ENCODE results near the gene SYNE2.
"Not testable (repeated sequence)": the region's sequence is repeated elsewhere in the genome, so short reads cannot be mapped to it uniquely, and the experiment has no call there.

Gene SYNE2

GRCh38 chr14:64159588-64159987 lies 306.8 kb downstream of the SYNE2 start:
- in situ Hi-C loops (cut with MboI; ENCODE audit: low pct_unique_long_range_greater_than_20kb, low sequenced_read_pairs), result no loop called here
- no peak for DNase-seq

GRCh38 chr14:64170181-64170580 lies 317.4 kb downstream of the SYNE2 start:
- DNase-seq, result no peak
- in situ Hi-C loops (cut with MboI; ENCODE audit: low pct_unique_long_range_greater_than_20kb, low sequenced_read_pairs), result no loop called here

GRCh38 chr14:64174922-64175782 lies 322.3 kb downstream of the SYNE2 start:
- DNase-seq, result no peak
- in situ Hi-C loops (cut with MboI; ENCODE audit: low pct_unique_long_range_greater_than_20kb, low sequenced_read_pairs), result no loop called here

- in situ Hi-C loops (cut with MboI; ENCODE audit: low pct_unique_long_range_greater_than_20kb, low sequenced_read_pairs), result no loop called here
- no peak for DNase-seq
These were observed 323.5 kb downstream of the SYNE2 start for GRCh38 chr14:64176330-64176729.

GRCh38 chr14:64178814-64179213 lies 326.0 kb downstream of the SYNE2 start:
- DNase-seq, result no peak
- in situ Hi-C loops (cut with MboI; ENCODE audit: low pct_unique_long_range_greater_than_20kb, low sequenced_read_pairs), result no loop called here

GRCh38 chr14:64182908-64183307 lies 330.1 kb downstream of the SYNE2 start:
- DNase-seq; in situ Hi-C loops (cut with MboI; ENCODE audit: low pct_unique_long_range_greater_than_20kb, low sequenced_read_pairs): not testable (repeated sequence)

- DNase-seq, result no peak
- in situ Hi-C loops (cut with MboI; ENCODE audit: low pct_unique_long_range_greater_than_20kb, low sequenced_read_pairs), result no loop called here
These were observed 331.4 kb downstream of the SYNE2 start for GRCh38 chr14:64184103-64184729.

- no peak for DNase-seq
- in situ Hi-C loops (cut with MboI; ENCODE audit: low pct_unique_long_range_greater_than_20kb, low sequenced_read_pairs), result no loop called here
These were observed 332.4 kb downstream of the SYNE2 start for GRCh38 chr14:64185184-64185583.

GRCh38 chr14:64186231-64187129 lies 333.7 kb downstream of the SYNE2 start:
- DNase-seq, result no peak
- in situ Hi-C loops (cut with MboI; ENCODE audit: low pct_unique_long_range_greater_than_20kb, low sequenced_read_pairs), result no loop called here

GRCh38 chr14:64187331-64187730 lies 334.5 kb downstream of the SYNE2 start:
- in situ Hi-C loops (cut with MboI; ENCODE audit: low pct_unique_long_range_greater_than_20kb, low sequenced_read_pairs), result no loop called here
- no peak for DNase-seq

GRCh38 chr14:64190974-64191502 lies 338.2 kb downstream of the SYNE2 start:
- no peak for DNase-seq
- in situ Hi-C loops (cut with MboI; ENCODE audit: low pct_unique_long_range_greater_than_20kb, low sequenced_read_pairs), result no loop called here

GRCh38 chr14:64191756-64192155 lies 339.0 kb downstream of the SYNE2 start:
- in situ Hi-C loops (cut with MboI; ENCODE audit: low pct_unique_long_range_greater_than_20kb, low sequenced_read_pairs), result no loop called here
- no peak for DNase-seq

GRCh38 chr14:64193821-64194220 lies 341.0 kb downstream of the SYNE2 start:
- in situ Hi-C loops (cut with MboI; ENCODE audit: low pct_unique_long_range_greater_than_20kb, low sequenced_read_pairs), result no loop called here
- no peak for DNase-seq

- in situ Hi-C loops (cut with MboI; ENCODE audit: low pct_unique_long_range_greater_than_20kb, low sequenced_read_pairs), result no loop called here
- no peak for DNase-seq
These were observed 341.6 kb downstream of the SYNE2 start for GRCh38 chr14:64194404-64194803.

GRCh38 chr14:64195199-64195598 lies 342.4 kb downstream of the SYNE2 start:
- no peak for DNase-seq
- in situ Hi-C loops (cut with MboI; ENCODE audit: low pct_unique_long_range_greater_than_20kb, low sequenced_read_pairs), result no loop called here

GRCh38 chr14:64196056-64196455 lies 343.3 kb downstream of the SYNE2 start:
- no peak for DNase-seq
- in situ Hi-C loops (cut with MboI; ENCODE audit: low pct_unique_long_range_greater_than_20kb, low sequenced_read_pairs), result no loop called here

- peak; percentile 47 for DNase-seq
These were observed 344.1 kb downstream of the SYNE2 start for GRCh38 chr14:64196814-64197411.

GRCh38 chr14:64197996-64198395 lies 345.2 kb downstream of the SYNE2 start:
- DNase-seq, result no peak
- in situ Hi-C loops (cut with MboI; ENCODE audit: low pct_unique_long_range_greater_than_20kb, low sequenced_read_pairs), result no loop called here

More at GRCh38 chr14:64196814-64197411, 344.1 kb downstream of the SYNE2 start:
- in situ Hi-C loops (cut with MboI; ENCODE audit: low pct_unique_long_range_greater_than_20kb, low sequenced_read_pairs), result no loop called here

- in situ Hi-C loops (cut with MboI; ENCODE audit: low pct_unique_long_range_greater_than_20kb, low sequenced_read_pairs), result no loop called here
- no peak for DNase-seq
These were observed 345.7 kb downstream of the SYNE2 start for GRCh38 chr14:64198486-64198885.
